GM12873 (cell line): ENCODE measurements around the gene LENG8.

Experiments
- CTCF ChIP-seq: IDR thresholded peaks from 2 replicates; pipeline ENCODE4 v1.5.1; 2012; ENCODE audit warnings: low read depth, mild to moderate bottlenecking, moderate library complexity, low read length, control low read depth; ENCODE audit not compliant: insufficient read depth; ENCODE audit errors: missing control alignments

LENG8 gene

GRCh38 chr19:54461210-54461609 lies 12.2 kb downstream of the LENG8 start:
- TF ChIP-seq CTCF, result no peak

- no peak for TF ChIP-seq CTCF
Observed at GRCh38 chr19:54461613-54462012, 12.6 kb downstream of the LENG8 start.

GRCh38 chr19:54462047-54462654 lies 13.2 kb downstream of the LENG8 start:
- TF ChIP-seq CTCF, result no peak

- TF ChIP-seq CTCF, result peak; percentile 29
Observed at GRCh38 chr19:54462655-54463530, 13.9 kb downstream of the LENG8 start.

- no peak for TF ChIP-seq CTCF
Observed at GRCh38 chr19:54463531-54464043, 14.6 kb downstream of the LENG8 start, which contains the start of gene LENG9. Gene LENG9 (minus strand): TSS chr19:54463778. CDS start chr19:54463526, 252 bp downstream.

GRCh38 chr19:54464044-54464629 lies 15.1 kb downstream of the LENG8 start:
- no peak for TF ChIP-seq CTCF
